HepG2 (cell line): ENCODE data around the gene GALP. TPM values are rescaled to one million over a fixed set of nuclear protein-coding genes. Genes with fewer than 3 reads are reported as not detected.
A peak's percentile ranks its signal among the peaks of the same experiment; 100 is the strongest.

Source experiments
- ARHGAP35 ChIP-seq: sonication (generic); formaldehyde crosslinking; IDR thresholded peaks from 2 replicates; pipeline ENCODE4 v1.9.0; 2022; ENCODE audit warnings: mild to moderate bottlenecking, inconsistent platforms, moderate library complexity, missing genetic modification reagents, borderline replicate concordance
- ATF6 ChIP-seq: sonication (generic); formaldehyde crosslinking; conservative IDR thresholded peaks from 2 replicates; pipeline ENCODE4 v1.4.0; 2020; ENCODE audit warnings: missing genetic modification reagents
- GATA4 ChIP-seq: sonication (generic); IDR thresholded peaks from 2 replicates; pipeline ENCODE4 v1.6.1; 2016; ENCODE audit warnings: antibody characterized with exemption, low read depth, borderline replicate concordance
- GATAD1 ChIP-seq: IDR thresholded peaks from 2 replicates; pipeline ENCODE4 v1.6.1; 2016; ENCODE audit warnings: missing genetic modification reagents, missing compliant biosample characterization
- HNRNPH1 ChIP-seq: fragments of 200-400 bp; formaldehyde crosslinking; optimal IDR thresholded peaks from 2 replicates; pipeline ENCODE3; 2017; ENCODE audit warnings: mild to moderate bottlenecking, low read depth, low read length
- MEIS2 ChIP-seq: sonication (generic); formaldehyde crosslinking; IDR thresholded peaks from 2 replicates; pipeline ENCODE4 v1.9.0; 2021; ENCODE audit warnings: mild to moderate bottlenecking, missing genetic modification reagents
- MYPOP ChIP-seq: sonication (generic); formaldehyde crosslinking; IDR thresholded peaks from 2 replicates; pipeline ENCODE4 v1.8.1; 2023; ENCODE audit warnings: mild to moderate bottlenecking, moderate library complexity, missing genetic modification reagents
- SAFB2 ChIP-seq: sonication (generic); formaldehyde crosslinking; IDR thresholded peaks from 2 replicates; pipeline ENCODE4 v1.5.1; 2020; ENCODE audit warnings: missing genetic modification reagents, low read depth, mild to moderate bottlenecking, borderline replicate concordance
- TP53 ChIP-seq: sonication (generic); formaldehyde crosslinking; conservative IDR thresholded peaks from 2 replicates; pipeline ENCODE4 v1.4.0; 2020; ENCODE audit warnings: missing genetic modification reagents
- U2AF1 ChIP-seq: fragments of 200-400 bp; formaldehyde crosslinking; optimal IDR thresholded peaks from 2 replicates; pipeline ENCODE3; 2017; ENCODE audit warnings: mild to moderate bottlenecking, low read depth, low read length
- ZBTB21 ChIP-seq: sonication (generic); formaldehyde crosslinking; IDR thresholded peaks from 2 replicates; pipeline ENCODE4 v1.4.0; 2020; ENCODE audit warnings: missing genetic modification reagents
- ZBTB7B ChIP-seq: sonication (generic); formaldehyde crosslinking; IDR thresholded peaks from 2 replicates; pipeline ENCODE4 v1.4.0; 2020; ENCODE audit warnings: missing genetic modification reagents
- ZGPAT ChIP-seq: IDR thresholded peaks from 2 replicates; pipeline ENCODE4 v1.6.1; 2016; ENCODE audit warnings: mild to moderate bottlenecking
- ZMYM3 ChIP-seq: sonication (generic); formaldehyde crosslinking; IDR thresholded peaks from 2 replicates; pipeline ENCODE4 v1.5.1; 2020; ENCODE audit warnings: mild to moderate bottlenecking, missing genetic modification reagents
- ZNF138 ChIP-seq: sonication (generic); formaldehyde crosslinking; IDR thresholded peaks from 2 replicates; pipeline ENCODE4 v1.5.0; 2020; ENCODE audit warnings: mild to moderate bottlenecking, low read depth, missing genetic modification reagents
- ZNF282 ChIP-seq: fragments of 450-650 bp; IDR thresholded peaks from 2 replicates; pipeline ENCODE4 v1.6.1; 2018; ENCODE audit not compliant: partially characterized antibody
- ZNF557 ChIP-seq: sonication (generic); formaldehyde crosslinking; IDR thresholded peaks from 2 replicates; pipeline ENCODE4 v1.4.0; 2020; ENCODE audit warnings: missing genetic modification reagents
- ZNF563 ChIP-seq: sonication (generic); formaldehyde crosslinking; IDR thresholded peaks from 2 replicates; pipeline ENCODE4 v1.8.0; 2022; ENCODE audit warnings: mild to moderate bottlenecking, moderate library complexity, missing genetic modification reagents
- ZNF790 ChIP-seq: sonication (generic); formaldehyde crosslinking; IDR thresholded peaks from 2 replicates; pipeline ENCODE4 v1.8.0; 2022; ENCODE audit warnings: missing genetic modification reagents, mild to moderate bottlenecking, borderline replicate concordance
- ZSCAN30 ChIP-seq: sonication (generic); formaldehyde crosslinking; IDR thresholded peaks from 2 replicates; pipeline ENCODE4 v1.5.0; 2020; ENCODE audit warnings: mild to moderate bottlenecking, missing genetic modification reagents
- polyA plus RNA-seq, 8 experiments: library from polyadenylated mRNA; depleted of rRNA in 3 of 8; stranded (reverse) in 7 of 8; unstranded in 1 of 8; fragments of >200 nt; fragmentation: Illumina TruSeq in 4 of 8; extraction: Trizol in 4 of 8; gene quantifications; 2 replicates each; pipeline versions ENCODE4 v1.2.1 to v1.2.3, GENCODE V29; 2011 to 2016; ENCODE audit warnings: low read depth in 4 of 8, missing spikeins in 1 of 8, mixed read lengths in 1 of 8; ENCODE audit not compliant: insufficient read depth in 1 of 8
- total RNA-seq, 5 experiments: library from RNA; depleted of rRNA; stranded (reverse); fragments of >200 nt; fragmentation: Illumina TruSeq; extraction: Trizol; gene quantifications; 2 replicates each; pipeline ENCODE4 v1.2.3, GENCODE V29; 2016; ENCODE audit warnings: low read depth in 1 of 5
- TF ChIP-seq, protein P1 (sequence below): sonication (generic); formaldehyde crosslinking; IDR thresholded peaks from 2 replicates; pipeline ENCODE4 v1.9.0; 2021; ENCODE audit warnings: mild to moderate bottlenecking, missing genetic modification reagents

Gene GALP
- total and polyA plus RNA-seq, 2 of the 13 experiments (the other 11 are each of a cell fraction or from before 2014, with no cell fraction given), result not detected

DNA sequence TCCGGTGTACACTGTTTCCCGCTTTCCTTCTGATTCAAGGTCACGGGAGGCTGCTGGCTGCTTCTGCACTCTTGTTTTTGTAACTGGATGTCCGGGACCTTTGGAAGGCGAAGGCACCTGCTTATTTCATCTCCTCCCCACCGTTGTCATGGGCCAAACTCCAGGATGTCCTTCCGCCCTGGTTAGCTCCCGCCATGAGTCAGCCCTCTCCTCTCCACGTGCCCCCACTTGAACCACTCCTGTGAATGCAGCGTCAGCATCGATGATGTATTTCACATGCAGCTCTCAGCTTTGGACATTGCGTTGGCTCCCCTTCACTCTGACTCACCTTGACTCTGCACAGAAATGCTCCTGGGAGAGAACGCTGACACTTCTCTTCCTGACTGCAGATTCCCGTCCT, 5.5 kb upstream of the GALP start (continued):
- TF ChIP-seq ATF6 (CRISPR knock-in tag) (no peak), MYPOP (CRISPR knock-in tag) (0 out of 2 replicates have a peak, but pooled peaks have one; percentile 64), ZNF138 (CRISPR knock-in tag) (no peak), SAFB2 (CRISPR knock-in tag) (no peak), ZMYM3 (peak; percentile 72), ZSCAN30 (CRISPR knock-in tag) (no peak), ZBTB21 (CRISPR knock-in tag) (no peak), ZGPAT (CRISPR knock-in tag) (peak; percentile 73), ZNF557 (CRISPR knock-in tag) (no peak), ZNF563 (CRISPR knock-in tag) (peak; percentile 59; the same call in 1 of the 2 replicates), ARHGAP35 (no peak), U2AF1 (no peak), ZBTB7B (peak; percentile 50; the same call in 1 of the 2 replicates), TP53 (CRISPR knock-in tag) (no peak), GATA4 (no peak), HNRNPH1 (no peak), ZNF282 (no peak), MEIS2 (peak; percentile 33; the same call in 1 of the 2 replicates), ZNF790 (no peak), GATAD1 (CRISPR knock-in tag) (peak; percentile 56; the same call in 1 of the 2 replicates)
- TF ChIP-seq, protein P1, sequence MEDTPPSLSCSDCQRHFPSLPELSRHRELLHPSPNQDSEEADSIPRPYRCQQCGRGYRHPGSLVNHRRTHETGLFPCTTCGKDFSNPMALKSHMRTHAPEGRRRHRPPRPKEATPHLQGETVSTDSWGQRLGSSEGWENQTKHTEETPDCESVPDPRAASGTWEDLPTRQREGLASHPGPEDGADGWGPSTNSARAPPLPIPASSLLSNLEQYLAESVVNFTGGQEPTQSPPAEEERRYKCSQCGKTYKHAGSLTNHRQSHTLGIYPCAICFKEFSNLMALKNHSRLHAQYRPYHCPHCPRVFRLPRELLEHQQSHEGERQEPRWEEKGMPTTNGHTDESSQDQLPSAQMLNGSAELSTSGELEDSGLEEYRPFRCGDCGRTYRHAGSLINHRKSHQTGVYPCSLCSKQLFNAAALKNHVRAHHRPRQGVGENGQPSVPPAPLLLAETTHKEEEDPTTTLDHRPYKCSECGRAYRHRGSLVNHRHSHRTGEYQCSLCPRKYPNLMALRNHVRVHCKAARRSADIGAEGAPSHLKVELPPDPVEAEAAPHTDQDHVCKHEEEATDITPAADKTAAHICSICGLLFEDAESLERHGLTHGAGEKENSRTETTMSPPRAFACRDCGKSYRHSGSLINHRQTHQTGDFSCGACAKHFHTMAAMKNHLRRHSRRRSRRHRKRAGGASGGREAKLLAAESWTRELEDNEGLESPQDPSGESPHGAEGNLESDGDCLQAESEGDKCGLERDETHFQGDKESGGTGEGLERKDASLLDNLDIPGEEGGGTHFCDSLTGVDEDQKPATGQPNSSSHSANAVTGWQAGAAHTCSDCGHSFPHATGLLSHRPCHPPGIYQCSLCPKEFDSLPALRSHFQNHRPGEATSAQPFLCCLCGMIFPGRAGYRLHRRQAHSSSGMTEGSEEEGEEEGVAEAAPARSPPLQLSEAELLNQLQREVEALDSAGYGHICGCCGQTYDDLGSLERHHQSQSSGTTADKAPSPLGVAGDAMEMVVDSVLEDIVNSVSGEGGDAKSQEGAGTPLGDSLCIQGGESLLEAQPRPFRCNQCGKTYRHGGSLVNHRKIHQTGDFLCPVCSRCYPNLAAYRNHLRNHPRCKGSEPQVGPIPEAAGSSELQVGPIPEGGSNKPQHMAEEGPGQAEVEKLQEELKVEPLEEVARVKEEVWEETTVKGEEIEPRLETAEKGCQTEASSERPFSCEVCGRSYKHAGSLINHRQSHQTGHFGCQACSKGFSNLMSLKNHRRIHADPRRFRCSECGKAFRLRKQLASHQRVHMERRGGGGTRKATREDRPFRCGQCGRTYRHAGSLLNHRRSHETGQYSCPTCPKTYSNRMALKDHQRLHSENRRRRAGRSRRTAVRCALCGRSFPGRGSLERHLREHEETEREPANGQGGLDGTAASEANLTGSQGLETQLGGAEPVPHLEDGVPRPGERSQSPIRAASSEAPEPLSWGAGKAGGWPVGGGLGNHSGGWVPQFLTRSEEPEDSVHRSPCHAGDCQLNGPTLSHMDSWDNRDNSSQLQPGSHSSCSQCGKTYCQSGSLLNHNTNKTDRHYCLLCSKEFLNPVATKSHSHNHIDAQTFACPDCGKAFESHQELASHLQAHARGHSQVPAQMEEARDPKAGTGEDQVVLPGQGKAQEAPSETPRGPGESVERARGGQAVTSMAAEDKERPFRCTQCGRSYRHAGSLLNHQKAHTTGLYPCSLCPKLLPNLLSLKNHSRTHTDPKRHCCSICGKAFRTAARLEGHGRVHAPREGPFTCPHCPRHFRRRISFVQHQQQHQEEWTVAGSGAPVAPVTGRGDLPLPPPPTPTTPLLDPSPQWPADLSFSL (CRISPR knock-in tag), result no peak
